Measurements from ENCODE around the gene ETS2. TPM values are rescaled to one million over a fixed set of nuclear protein-coding genes. Genes with fewer than 3 reads are reported as not detected.

Gene ETS2
- total and polyA plus RNA-seq, 2 of the 8 experiments (the other 6 are each of a cell fraction or from before 2014, with no cell fraction given) = 11.0 to 45.1 TPM

DNA sequence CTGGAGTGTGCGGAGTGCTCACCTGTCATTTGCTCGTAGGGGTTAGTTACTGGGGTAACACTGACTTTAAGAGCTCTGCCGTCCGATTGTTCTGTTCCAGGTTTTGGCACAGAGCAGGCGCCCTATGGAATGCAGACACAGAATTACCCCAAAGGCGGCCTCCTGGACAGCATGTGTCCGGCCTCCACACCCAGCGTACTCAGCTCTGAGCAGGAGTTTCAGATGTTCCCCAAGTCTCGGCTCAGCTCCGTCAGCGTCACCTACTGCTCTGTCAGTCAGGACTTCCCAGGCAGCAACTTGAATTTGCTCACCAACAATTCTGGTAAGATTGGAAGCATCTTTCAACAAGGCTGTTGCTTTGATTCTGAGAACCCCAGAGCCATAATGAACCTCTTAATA is 12.6 kb downstream of the ETS2 start (continued):
- TF ChIP-seq, protein P1, sequence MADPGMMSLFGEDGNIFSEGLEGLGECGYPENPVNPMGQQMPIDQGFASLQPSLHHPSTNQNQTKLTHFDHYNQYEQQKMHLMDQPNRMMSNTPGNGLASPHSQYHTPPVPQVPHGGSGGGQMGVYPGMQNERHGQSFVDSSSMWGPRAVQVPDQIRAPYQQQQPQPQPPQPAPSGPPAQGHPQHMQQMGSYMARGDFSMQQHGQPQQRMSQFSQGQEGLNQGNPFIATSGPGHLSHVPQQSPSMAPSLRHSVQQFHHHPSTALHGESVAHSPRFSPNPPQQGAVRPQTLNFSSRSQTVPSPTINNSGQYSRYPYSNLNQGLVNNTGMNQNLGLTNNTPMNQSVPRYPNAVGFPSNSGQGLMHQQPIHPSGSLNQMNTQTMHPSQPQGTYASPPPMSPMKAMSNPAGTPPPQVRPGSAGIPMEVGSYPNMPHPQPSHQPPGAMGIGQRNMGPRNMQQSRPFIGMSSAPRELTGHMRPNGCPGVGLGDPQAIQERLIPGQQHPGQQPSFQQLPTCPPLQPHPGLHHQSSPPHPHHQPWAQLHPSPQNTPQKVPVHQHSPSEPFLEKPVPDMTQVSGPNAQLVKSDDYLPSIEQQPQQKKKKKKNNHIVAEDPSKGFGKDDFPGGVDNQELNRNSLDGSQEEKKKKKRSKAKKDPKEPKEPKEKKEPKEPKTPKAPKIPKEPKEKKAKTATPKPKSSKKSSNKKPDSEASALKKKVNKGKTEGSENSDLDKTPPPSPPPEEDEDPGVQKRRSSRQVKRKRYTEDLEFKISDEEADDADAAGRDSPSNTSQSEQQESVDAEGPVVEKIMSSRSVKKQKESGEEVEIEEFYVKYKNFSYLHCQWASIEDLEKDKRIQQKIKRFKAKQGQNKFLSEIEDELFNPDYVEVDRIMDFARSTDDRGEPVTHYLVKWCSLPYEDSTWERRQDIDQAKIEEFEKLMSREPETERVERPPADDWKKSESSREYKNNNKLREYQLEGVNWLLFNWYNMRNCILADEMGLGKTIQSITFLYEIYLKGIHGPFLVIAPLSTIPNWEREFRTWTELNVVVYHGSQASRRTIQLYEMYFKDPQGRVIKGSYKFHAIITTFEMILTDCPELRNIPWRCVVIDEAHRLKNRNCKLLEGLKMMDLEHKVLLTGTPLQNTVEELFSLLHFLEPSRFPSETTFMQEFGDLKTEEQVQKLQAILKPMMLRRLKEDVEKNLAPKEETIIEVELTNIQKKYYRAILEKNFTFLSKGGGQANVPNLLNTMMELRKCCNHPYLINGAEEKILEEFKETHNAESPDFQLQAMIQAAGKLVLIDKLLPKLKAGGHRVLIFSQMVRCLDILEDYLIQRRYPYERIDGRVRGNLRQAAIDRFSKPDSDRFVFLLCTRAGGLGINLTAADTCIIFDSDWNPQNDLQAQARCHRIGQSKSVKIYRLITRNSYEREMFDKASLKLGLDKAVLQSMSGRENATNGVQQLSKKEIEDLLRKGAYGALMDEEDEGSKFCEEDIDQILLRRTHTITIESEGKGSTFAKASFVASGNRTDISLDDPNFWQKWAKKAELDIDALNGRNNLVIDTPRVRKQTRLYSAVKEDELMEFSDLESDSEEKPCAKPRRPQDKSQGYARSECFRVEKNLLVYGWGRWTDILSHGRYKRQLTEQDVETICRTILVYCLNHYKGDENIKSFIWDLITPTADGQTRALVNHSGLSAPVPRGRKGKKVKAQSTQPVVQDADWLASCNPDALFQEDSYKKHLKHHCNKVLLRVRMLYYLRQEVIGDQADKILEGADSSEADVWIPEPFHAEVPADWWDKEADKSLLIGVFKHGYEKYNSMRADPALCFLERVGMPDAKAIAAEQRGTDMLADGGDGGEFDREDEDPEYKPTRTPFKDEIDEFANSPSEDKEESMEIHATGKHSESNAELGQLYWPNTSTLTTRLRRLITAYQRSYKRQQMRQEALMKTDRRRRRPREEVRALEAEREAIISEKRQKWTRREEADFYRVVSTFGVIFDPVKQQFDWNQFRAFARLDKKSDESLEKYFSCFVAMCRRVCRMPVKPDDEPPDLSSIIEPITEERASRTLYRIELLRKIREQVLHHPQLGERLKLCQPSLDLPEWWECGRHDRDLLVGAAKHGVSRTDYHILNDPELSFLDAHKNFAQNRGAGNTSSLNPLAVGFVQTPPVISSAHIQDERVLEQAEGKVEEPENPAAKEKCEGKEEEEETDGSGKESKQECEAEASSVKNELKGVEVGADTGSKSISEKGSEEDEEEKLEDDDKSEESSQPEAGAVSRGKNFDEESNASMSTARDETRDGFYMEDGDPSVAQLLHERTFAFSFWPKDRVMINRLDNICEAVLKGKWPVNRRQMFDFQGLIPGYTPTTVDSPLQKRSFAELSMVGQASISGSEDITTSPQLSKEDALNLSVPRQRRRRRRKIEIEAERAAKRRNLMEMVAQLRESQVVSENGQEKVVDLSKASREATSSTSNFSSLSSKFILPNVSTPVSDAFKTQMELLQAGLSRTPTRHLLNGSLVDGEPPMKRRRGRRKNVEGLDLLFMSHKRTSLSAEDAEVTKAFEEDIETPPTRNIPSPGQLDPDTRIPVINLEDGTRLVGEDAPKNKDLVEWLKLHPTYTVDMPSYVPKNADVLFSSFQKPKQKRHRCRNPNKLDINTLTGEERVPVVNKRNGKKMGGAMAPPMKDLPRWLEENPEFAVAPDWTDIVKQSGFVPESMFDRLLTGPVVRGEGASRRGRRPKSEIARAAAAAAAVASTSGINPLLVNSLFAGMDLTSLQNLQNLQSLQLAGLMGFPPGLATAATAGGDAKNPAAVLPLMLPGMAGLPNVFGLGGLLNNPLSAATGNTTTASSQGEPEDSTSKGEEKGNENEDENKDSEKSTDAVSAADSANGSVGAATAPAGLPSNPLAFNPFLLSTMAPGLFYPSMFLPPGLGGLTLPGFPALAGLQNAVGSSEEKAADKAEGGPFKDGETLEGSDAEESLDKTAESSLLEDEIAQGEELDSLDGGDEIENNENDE (IDR thresholded peaks at IDR 0.05; ENCODE audit: insufficient replicate concordance, low read length) = no peak
- TF ChIP-seq, protein P2, sequence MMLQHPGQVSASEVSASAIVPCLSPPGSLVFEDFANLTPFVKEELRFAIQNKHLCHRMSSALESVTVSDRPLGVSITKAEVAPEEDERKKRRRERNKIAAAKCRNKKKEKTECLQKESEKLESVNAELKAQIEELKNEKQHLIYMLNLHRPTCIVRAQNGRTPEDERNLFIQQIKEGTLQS (IDR thresholded peaks at IDR 0.05; ENCODE audit: insufficient read depth, low read depth, low read length) = no peak
- no peak for TF ChIP-seq EGR1 (IDR thresholded peaks at IDR 0.05; ENCODE audit: borderline replicate concordance, low read depth, low read length)
- TF ChIP-seq RBBP5 (IDR thresholded peaks at IDR 0.05; ENCODE audit: borderline replicate concordance, low read depth, low read length) = no peak
- TF ChIP-seq KDM5A (IDR thresholded peaks at IDR 0.05; ENCODE audit: low read length) = no peak
- no peak for TF ChIP-seq TEAD4 (IDR thresholded peaks at IDR 0.05; ENCODE audit: low read depth, low read length)
- TF ChIP-seq CEBPB (IDR thresholded peaks at IDR 0.05; ENCODE audit: low read depth, low read length) = no peak
- no peak for TF ChIP-seq SRF (IDR thresholded peaks at IDR 0.05; ENCODE audit: low read depth, low read length)
- TF ChIP-seq, protein P3, sequence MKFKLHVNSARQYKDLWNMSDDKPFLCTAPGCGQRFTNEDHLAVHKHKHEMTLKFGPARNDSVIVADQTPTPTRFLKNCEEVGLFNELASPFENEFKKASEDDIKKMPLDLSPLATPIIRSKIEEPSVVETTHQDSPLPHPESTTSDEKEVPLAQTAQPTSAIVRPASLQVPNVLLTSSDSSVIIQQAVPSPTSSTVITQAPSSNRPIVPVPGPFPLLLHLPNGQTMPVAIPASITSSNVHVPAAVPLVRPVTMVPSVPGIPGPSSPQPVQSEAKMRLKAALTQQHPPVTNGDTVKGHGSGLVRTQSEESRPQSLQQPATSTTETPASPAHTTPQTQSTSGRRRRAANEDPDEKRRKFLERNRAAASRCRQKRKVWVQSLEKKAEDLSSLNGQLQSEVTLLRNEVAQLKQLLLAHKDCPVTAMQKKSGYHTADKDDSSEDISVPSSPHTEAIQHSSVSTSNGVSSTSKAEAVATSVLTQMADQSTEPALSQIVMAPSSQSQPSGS (IDR thresholded peaks at IDR 0.05; ENCODE audit: low read length) = no peak
- TF ChIP-seq SP4 (IDR thresholded peaks at IDR 0.05; ENCODE audit: low read length) = no peak
